Stomach (tissue), 4 donors: ENCODE results near the gene SARDH.

Source experiments
- POLR2A ChIP-seq, 4 donors: fragments of 450-650 bp; IDR thresholded peaks; one replicate each; pipeline ENCODE4 v1.6.1; 2016; ENCODE audit warnings: antibody characterized with exemption in 4 of 4, control low read depth in 2 of 4, mild to moderate bottlenecking in 1 of 4, moderate library complexity in 1 of 4
- TF ChIP-seq, protein P1 (sequence below), 7 experiments: fragments of 450-650 bp in 4 of 7; fragments of 200-600 bp in 3 of 7; sonication (generic) in 3 of 7; IDR thresholded peaks; one replicate each; pipeline ENCODE4 v1.5.1; 2016 to 2019; ENCODE audit warnings: antibody characterized with exemption in 7 of 7, control low read depth in 2 of 7, mild to moderate bottlenecking in 1 of 7

GRCh38 chr9:133684936-133685361 is 53.2 kb downstream of the SARDH start:
- no peak for TF ChIP-seq POLR2A (IDR thresholded peaks at IDR 0.05)
- TF ChIP-seq, protein P1, sequence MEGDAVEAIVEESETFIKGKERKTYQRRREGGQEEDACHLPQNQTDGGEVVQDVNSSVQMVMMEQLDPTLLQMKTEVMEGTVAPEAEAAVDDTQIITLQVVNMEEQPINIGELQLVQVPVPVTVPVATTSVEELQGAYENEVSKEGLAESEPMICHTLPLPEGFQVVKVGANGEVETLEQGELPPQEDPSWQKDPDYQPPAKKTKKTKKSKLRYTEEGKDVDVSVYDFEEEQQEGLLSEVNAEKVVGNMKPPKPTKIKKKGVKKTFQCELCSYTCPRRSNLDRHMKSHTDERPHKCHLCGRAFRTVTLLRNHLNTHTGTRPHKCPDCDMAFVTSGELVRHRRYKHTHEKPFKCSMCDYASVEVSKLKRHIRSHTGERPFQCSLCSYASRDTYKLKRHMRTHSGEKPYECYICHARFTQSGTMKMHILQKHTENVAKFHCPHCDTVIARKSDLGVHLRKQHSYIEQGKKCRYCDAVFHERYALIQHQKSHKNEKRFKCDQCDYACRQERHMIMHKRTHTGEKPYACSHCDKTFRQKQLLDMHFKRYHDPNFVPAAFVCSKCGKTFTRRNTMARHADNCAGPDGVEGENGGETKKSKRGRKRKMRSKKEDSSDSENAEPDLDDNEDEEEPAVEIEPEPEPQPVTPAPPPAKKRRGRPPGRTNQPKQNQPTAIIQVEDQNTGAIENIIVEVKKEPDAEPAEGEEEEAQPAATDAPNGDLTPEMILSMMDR (IDR thresholded peaks at IDR 0.05) = no peak
